NCI-H526 treated with DMSO at 0.1 percent for 48 hours (cell line): ENCODE results near the gene KIAA1191.
A peak's percentile ranks its signal among the peaks of the same experiment; 100 is the strongest.

Experiments used
- DNase-seq: peaks from one replicate; lab custom pipeline; 2025; lab: John Stamatoyannopoulos, UW

Gene KIAA1191

DNA sequence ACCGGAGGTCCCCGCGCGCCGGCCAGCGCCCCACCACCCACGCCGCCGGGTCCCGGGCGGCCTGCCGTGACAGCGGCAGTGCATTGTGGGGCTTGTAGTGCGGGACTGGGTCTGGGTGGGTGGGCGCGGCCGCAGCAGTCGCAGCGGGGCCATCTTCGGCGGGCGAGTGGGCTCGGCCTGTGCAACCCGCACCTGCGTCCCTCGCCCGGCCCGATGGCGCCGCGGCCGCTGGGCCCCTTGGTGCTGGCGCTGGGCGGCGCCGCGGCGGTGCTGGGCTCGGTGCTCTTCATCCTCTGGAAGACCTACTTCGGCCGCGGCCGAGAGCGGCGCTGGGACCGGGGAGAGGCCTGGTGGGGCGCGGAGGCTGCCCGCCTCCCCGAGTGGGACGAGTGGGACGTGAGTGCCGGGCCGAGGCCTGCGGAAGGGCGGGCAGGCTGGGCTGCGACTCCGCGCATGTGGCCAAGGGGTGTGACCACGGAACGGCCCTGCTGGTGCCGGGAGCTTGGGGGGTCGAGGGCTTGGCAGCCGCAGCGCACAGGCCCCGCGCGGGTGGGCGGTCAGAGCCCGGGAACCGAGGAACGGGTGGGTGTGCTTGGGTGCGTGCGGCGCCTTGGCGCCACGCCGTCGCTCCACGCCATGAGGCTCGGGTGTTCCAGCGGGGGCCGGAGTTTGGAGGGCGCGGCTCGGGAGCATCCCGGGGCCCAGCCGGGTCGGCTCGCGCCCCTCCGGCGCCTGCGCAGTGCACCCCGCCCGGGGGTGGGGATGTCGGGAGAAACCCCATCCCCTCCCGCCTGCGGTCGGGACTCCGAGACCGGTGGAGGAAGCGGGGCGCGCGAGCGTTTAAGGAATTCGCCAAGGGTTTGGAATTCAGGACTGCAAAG, 4.0 kb upstream of the KIAA1191 start, which contains the start of gene ARL10:
Gene ARL10, plus strand, starts transcription at position 137 of the 881 bp plus-strand sequence. Its CDS starts 77 bp downstream, at position 214.
- peak; percentile 5 for DNase-seq

DNA sequence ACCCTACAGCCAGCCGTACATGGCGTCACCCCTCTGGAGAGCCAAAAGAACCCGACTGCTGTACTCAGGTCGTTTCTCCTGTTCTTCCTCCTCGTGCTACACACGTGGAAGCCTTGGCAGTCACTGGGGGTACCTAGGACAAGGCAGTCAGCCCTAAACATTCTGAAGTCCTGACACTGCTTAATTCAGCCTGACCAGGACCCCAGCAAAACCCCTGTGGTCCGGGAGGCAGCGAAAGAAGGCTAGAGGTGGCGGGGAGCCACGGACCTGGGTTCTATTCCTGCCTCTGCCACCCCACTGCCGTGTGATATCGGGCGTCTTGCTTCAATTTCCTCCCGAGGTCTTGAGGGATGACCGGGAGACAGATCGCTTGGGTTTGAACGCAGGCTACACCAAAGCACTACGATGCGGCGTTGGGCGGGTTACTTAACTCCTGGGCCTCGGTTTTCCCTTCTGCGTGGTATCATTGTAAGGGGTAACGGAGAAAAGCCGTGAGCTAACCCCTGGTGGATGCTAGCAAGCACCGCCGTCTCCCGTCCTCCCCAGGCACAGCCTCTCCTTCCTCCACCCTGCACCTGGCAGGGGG, 3.3 kb upstream of the KIAA1191 start:
- no peak for DNase-seq

GRCh38 chr5:176362233-176362490, 598 bp upstream of the KIAA1191 start:
- no peak for DNase-seq

DNA sequence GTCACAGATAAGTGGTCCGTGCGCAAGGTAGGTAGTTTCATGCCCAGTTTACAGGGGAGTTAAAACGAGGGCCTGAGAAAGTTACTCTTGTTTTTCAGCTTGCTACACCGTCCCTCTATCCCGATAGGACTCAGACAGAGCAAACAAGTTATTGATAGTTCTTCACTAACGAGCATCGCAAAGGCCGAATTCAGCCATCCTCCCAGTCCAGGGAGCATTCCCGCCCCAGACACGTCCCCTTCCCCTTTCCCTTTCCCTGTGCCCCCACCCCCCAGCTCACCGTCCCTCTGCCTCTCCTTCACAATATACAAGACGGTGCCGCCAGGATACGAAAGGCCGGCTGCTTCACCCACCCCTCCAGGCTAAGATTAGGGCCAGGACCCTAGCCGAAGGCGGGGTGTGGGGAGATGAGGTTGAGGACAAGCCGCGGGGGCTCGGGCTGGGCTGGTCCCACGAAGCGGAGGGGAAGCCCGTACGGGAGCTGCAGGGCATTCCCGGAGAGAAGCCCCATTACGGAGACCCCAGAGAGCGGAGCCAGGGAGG, 599 bp downstream of the KIAA1191 start:
- peak; percentile 15 for DNase-seq

GRCh38 chr5:176359658-176360057, 1.9 kb downstream of the KIAA1191 start:
- DNase-seq = no peak

GRCh38 chr5:176356179-176356566, 5.4 kb downstream of the KIAA1191 start:
- DNase-seq = no peak

GRCh38 chr5:176355400-176356178, 6.0 kb downstream of the KIAA1191 start:
- no peak for DNase-seq

DNA sequence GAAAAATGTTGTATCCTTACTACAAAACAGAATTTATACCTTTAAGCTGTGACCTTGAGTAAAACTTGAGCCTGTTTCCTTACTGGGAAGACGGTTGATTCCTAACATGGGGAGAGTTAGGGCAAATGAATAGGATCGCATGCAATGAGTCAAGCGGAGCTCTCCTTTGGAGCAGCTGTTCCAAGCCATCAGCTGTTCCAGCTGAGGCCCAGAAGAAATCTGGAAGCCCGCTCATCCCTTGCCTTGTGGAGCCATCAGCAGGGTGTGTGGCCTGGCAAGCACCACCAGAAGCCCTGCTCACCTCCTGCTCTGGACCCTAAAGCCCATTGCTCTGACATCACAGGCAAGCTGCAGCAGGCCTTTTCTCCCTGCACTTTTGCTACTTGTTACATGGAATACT, 8.0 kb downstream of the KIAA1191 start:
- DNase-seq = no peak

- no peak for DNase-seq
Observed at GRCh38 chr5:176352116-176352878, 9.3 kb downstream of the KIAA1191 start.

GRCh38 chr5:176350416-176350815, 11.1 kb downstream of the KIAA1191 start:
- no peak for DNase-seq

- DNase-seq = no peak
Observed at GRCh38 chr5:176342766-176343458, 18.7 kb downstream of the KIAA1191 start.

GRCh38 chr5:176342158-176342483, 19.4 kb downstream of the KIAA1191 start:
- no peak for DNase-seq

GRCh38 chr5:176341325-176342157, 20.0 kb downstream of the KIAA1191 start:
- DNase-seq = no peak

DNA sequence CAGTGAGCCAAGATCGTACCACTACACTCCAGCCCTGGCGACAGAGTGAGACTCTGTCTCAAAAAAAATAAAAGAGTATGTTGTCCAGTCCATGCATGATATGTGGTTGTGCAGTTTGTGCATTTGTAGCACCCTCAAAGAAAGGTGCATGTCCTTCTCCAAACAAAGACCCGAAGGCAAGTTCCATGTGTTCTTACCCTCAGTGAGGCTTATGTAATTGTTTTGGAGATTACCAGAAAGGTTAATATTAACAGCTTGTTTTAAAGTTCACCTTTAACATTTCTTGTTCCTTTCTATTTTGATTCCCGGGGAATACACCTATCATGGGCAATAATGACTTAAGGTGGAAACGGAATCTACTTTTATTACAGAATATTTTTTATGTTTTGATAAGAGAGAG, 22.3 kb downstream of the KIAA1191 start:
- DNase-seq = no peak

DNA sequence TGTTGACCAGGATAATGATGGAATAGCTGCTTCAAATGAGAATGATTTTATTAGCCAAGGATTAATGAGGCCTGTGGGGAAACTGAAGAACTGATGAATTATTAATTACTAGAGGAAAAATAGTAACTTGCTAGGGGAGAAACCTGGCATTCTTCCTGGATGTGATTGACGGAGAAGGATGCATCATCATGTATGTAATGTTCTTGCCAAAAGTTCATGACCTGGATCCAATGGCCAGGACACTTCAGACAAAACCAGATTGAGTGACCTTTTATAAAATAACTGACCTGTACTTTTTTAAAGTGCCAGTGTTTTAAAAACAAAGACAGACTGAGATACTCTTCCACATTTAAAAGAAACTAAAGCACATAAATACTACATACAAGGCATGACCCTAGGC, 23.7 kb downstream of the KIAA1191 start:
- DNase-seq = no peak

DNA sequence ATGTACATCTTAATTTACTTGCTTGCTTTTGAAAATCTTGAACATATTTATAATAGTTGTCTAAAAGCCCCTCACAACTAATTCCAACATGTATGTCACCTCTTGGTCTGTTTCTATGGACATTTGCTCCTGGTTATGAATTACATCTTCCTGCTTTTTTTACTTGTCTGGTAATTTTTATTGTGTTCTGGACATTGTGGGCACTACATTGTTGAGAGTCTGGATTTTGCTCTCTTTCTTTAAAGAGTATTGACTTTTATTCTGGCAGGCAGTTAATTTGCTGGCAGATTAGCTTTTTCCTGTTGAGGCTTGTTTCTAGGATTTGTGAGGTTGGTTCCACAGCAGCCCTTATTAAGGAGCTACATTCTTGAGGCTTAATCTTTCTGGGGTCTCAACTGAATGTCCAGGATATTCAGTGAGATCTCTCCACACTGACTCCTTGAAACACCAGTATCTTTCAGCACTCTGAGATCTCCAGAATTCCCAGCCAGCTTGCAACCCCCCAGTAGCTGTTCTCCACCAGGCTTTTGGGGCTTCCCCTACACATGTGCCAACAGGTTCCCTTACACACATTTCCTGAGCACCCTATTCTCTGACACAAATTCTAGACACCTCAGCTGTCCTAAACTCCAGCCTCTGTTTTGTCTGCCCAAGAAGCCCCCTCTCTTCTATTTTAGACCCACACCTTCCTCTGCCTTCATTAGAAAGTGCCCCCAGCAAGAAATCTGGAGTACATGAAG, 27.4 kb downstream of the KIAA1191 start:
- no peak for DNase-seq

GRCh38 chr5:176320577-176320976, 41.0 kb downstream of the KIAA1191 start:
- no peak for DNase-seq

GRCh38 chr5:176319827-176320554, 41.6 kb downstream of the KIAA1191 start:
- DNase-seq = no peak
